Aorta (tissue), 5 donors: ENCODE results near the gene TMC5. TPM values are rescaled to one million over a fixed set of nuclear protein-coding genes. Genes with fewer than 3 reads are reported as not detected.

ENCODE experiments used
- ATAC-seq: fragments of 200-7000 bp; cut with Tn5 transposase; one replicate; pipeline ENCODE4 v1.9.1; 2022; ENCODE audit warnings: moderate library complexity; ENCODE audit not compliant: low FRiP score
- DNase-seq, 2 donors: peaks; one replicate each; pipeline ENCODE4 v3.0.0-alpha.2; 2020
- H3K27ac ChIP-seq, 2 donors: one replicate each; pipeline ENCODE4 v1.5.1; 2013; ENCODE audit warnings: low read length in 2 of 2, mild to moderate bottlenecking in 2 of 2, moderate library complexity in 2 of 2, control low read depth in 1 of 2, inconsistent platforms in 1 of 2, low read depth in 1 of 2
- H3K27me3 ChIP-seq, 2 donors: one replicate each; pipeline ENCODE4 v1.6.1; 2013; ENCODE audit warnings: control low read depth in 1 of 2, low read length in 1 of 2, mild to moderate bottlenecking in 1 of 2, moderate library complexity in 1 of 2; ENCODE audit not compliant: insufficient read depth in 2 of 2, control insufficient read depth in 1 of 2
- H3K36me3 ChIP-seq, 2 donors: one replicate each; pipeline ENCODE4 v1.6.1; 2013; ENCODE audit warnings: control low read depth in 1 of 2, low read length in 1 of 2, mild to moderate bottlenecking in 1 of 2; ENCODE audit not compliant: insufficient read depth in 2 of 2, control insufficient read depth in 1 of 2
- H3K4me1 ChIP-seq, 2 donors: one replicate each; pipeline ENCODE4 v1.6.1; 2013; ENCODE audit warnings: low read length in 2 of 2, control low read depth in 1 of 2, mild to moderate bottlenecking in 1 of 2, moderate library complexity in 1 of 2; ENCODE audit not compliant: insufficient read depth in 2 of 2, control insufficient read depth in 1 of 2
- H3K4me3 ChIP-seq, 2 donors: one replicate each; pipeline ENCODE4 v1.5.1; 2013; ENCODE audit warnings: low read length in 2 of 2, control low read depth in 1 of 2, mild to moderate bottlenecking in 1 of 2
- H3K9me3 ChIP-seq: one replicate; pipeline ENCODE4 v1.6.1; 2013; ENCODE audit warnings: mild to moderate bottlenecking, low read length; ENCODE audit not compliant: control insufficient read depth
- WGBS, 2 donors: extraction: QIAGEN DNeasy Blood & Tissue Kit; methylation state at CpG; one replicate each; pipeline ENCODE4 v1.1.7; 2013; 5-methylcytosine and 5-hydroxymethylcytosine counted together
- intact Hi-C, 2 donors: fragments of 100-400 bp; cut with DNase I; formaldehyde crosslinking; loops; one replicate each; pipeline versions ENCODE4 v1.14.2 to v1.15.0; 2022
- polyA plus RNA-seq, 2 donors: library from polyadenylated mRNA; stranded (reverse); fragments of 200-250 nt; gene quantifications; one replicate each; pipeline ENCODE4 v1.2.3, GENCODE V29; 2013
- total RNA-seq, 2 donors: library from RNA; stranded (reverse); fragmentation: NEBNext Ultra II Directional; extraction: Animal tissue kit (Norgen Biotek cat#: 25700); gene quantifications; one replicate each; pipeline ENCODE4 v1.2.1, GENCODE V29; 2021
- donor health status: healthy with polysubstance abuse.
- donor health status: Bipolar disorder and iron deficiency.
- donor health status: DM: no; HTN: no; CAD: no.
- donor health status: DM: no; HTN: no; CAD: no.
- donor health status: DM: yes; HTN: yes; CAD: no.

Gene TMC5
- total and polyA plus RNA-seq, 4 donors: 0.26 to 6.1 (median 0.27) TPM; not detected in 1

DNA sequence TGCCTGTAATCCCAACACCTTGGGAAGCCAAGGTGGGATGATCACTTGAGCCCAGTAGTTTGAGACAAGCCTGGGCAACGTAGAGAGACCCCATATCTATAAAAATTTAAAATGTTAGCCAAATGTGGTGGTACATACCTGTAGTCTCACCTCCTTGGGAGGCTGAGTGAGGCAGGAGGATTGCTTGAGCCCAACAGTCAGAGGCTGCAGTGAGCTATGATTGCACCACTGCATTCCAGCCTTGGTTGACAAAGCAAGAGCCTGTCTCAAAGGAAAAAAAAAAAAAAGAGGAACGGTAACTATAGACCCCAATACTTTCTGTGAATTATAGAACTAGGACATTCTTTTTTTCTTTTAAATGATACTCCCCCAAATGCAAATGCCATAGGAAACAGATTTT is 1.8 kb upstream of the TMC5 start:
- Histone ChIP-seq H3K36me3 (no peaks in the 10 kb centered on the region), H3K27me3 (no peaks in the 10 kb centered on the region), H3K27ac (no peak overlapping the region), H3K4me3 (no peak overlapping the region), H3K4me1 (no peaks in the 10 kb centered on the region), H3K9me3 (no peaks in the 10 kb centered on the region)
- no peak for ATAC-seq
- WGBS, 2 donors: 63 to 64% methylated on average over 2 of the region's 2 CpGs
- intact Hi-C loops: no loop called here
- DNase-seq: no peak

DNA sequence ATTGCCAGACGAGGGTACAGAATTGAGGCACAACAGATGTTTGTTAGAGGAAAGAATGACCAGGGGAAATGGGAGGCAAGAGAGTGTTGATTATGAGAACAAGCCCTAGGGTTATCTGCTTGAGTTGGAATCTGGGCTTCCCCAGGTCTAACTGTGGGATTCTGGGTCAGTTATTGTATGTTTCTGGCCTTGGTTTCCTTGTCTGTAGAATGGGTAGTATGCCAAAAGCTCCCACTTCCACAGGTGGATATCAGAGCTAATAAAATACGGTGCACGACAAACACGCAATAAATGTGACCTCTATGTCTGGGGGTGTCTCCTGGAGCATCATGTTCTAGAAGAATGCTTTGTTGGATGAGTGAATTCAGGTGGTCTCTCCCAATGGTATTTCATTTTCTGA is 517 bp downstream of the TMC5 start:
- H3K27ac ChIP-seq: no peak overlapping the region
- no peak for ATAC-seq
- 81 to 83% methylated on average over 4 of the region's 4 CpGs for WGBS, 2 donors

DNA sequence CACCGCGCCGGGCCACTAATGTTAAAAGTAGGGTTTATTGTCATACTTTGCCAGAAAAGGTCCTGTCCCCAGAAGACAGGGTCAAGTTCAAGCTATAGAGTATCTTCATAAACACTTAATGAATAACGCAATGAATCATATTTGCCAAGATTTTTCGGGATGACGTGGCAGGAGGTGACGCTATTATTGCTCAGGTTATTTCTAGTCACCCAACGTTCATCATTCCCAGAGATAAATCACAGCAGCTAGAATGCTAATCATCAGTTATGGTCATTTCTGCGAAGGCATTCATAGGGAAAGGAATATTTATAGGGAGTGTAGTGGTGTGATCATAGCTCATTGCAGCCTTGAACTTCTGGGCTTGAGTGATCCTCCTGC is 2.0 kb downstream of the TMC5 start:
- intact Hi-C loops: no loop called here
- H3K36me3 ChIP-seq: no peaks in the 10 kb centered on the region
- no peak for DNase-seq
- no peak for ATAC-seq
- no peak overlapping the region for H3K27ac ChIP-seq
- H3K4me3 ChIP-seq: no peak overlapping the region
- 77 to 82% methylated on average over 9 of the region's 9 CpGs for WGBS, 2 donors
- H3K4me1 ChIP-seq: no peaks in the 10 kb centered on the region
- H3K9me3 ChIP-seq: no peaks in the 10 kb centered on the region
- no peaks in the 10 kb centered on the region for H3K27me3 ChIP-seq

More for the DNA sequence above, 517 bp downstream of the TMC5 start:
- Histone ChIP-seq H3K4me3 (no peak overlapping the region), H3K9me3 (no peaks in the 10 kb centered on the region), H3K36me3 (no peaks in the 10 kb centered on the region), H3K27me3 (no peaks in the 10 kb centered on the region), H3K4me1 (no peaks in the 10 kb centered on the region)
- intact Hi-C loops: no loop called here
- no peak for DNase-seq

DNA sequence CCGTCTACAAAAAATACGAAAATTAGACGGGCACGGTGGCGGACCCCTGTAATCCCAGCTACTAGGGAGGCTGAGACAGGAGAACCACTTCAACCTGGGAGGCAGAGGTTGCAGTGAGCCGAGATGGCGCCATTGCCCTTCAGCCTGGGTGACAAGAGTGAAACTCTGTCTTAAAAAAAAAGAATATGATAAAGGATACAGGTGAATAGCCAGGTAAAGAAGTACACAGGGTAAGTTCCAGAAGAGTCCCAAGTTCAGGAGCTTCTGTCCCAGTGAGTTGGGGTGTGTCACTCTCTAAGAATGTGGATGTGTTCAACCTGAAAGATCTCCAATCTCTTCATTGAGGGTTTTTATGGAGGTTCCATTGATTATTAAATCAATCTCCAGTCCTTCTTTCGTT is 6.8 kb downstream of the TMC5 start:
- no peaks in the 10 kb centered on the region for H3K36me3 ChIP-seq
- no peak for ATAC-seq
- intact Hi-C loops: no loop called here
- no peaks in the 10 kb centered on the region for H3K27me3 ChIP-seq
- H3K27ac ChIP-seq: no peak overlapping the region
- H3K4me3 ChIP-seq: no peak overlapping the region
- no peaks in the 10 kb centered on the region for H3K9me3 ChIP-seq
- no peaks in the 10 kb centered on the region for H3K4me1 ChIP-seq
- no peak for DNase-seq
- WGBS, 2 donors: 86 to 91% methylated on average over 8 of the region's 8 CpGs

DNA sequence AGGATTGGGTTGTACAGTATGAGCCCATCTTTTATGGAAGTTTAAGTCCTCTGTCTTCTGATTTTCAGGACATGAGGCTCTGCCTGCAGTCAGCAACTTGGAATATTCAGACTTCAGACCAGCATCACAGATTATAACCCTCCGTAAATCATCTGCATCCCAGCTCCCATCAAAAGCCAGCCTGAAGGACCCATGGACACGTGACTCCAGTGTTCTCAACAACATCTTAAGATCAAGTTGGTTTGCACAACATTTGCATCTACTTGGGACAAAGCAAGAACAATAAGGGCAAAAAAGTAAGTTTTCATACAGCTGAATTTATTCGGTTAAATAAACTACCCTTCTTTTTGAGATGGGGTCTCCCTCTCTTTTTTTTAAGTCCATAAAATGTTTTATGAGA is 12.7 kb downstream of the TMC5 start:
- Histone ChIP-seq H3K4me3 (no peak overlapping the region), H3K27ac (no peak overlapping the region), H3K9me3 (no peaks in the 10 kb centered on the region), H3K36me3 (no peaks in the 10 kb centered on the region), H3K27me3 (no peaks in the 10 kb centered on the region), H3K4me1 (no peaks in the 10 kb centered on the region)
- intact Hi-C loops: no loop called here
- DNase-seq (no peak), ATAC-seq (no peak)
- 84 to 86% methylated on average over 3 of the region's 3 CpGs for WGBS, 2 donors

DNA sequence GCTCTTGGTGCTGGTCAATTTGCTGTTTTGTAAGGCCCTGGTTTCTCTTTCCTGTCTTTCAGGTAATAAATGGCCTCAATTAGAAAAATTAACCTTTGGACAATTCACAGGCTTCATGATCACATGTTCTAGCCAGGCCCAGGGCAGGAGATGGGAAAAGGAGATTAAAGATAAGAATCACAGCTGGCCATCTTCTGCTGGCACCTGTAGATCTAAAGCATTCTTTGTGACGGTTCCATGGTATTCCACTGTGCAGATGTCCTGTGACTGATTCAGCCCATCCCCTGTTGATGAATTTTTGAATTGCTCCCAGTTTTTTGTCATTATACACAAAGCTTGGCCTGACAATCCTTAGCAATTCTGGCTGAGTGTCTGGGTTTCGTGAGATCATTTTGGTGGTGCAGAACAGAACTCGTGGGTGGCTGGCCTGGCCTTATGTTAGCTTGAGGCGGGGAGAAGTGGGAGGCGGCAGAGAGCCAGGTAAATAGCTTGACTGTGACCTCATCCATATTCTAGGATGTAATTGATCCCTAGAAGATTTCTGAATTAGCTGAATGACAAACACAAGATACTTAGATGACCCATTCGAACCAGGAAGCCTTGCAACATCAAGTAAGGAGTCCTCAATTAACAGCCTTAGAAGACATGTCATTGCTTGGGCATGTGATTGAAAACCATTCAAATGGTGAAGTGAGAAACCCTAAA is 14.1 kb downstream of the TMC5 start:
- DNase-seq: no peak
- H3K4me3 ChIP-seq: no peak overlapping the region
- no peaks in the 10 kb centered on the region for H3K4me1 ChIP-seq
- no peaks in the 10 kb centered on the region for H3K9me3 ChIP-seq
- 75 to 77% methylated on average over 6 of the region's 6 CpGs for WGBS, 2 donors
- intact Hi-C loops: no loop called here
- H3K27me3 ChIP-seq: no peaks in the 10 kb centered on the region
- ATAC-seq: no peak
- no peak overlapping the region for H3K27ac ChIP-seq
- no peaks in the 10 kb centered on the region for H3K36me3 ChIP-seq

DNA sequence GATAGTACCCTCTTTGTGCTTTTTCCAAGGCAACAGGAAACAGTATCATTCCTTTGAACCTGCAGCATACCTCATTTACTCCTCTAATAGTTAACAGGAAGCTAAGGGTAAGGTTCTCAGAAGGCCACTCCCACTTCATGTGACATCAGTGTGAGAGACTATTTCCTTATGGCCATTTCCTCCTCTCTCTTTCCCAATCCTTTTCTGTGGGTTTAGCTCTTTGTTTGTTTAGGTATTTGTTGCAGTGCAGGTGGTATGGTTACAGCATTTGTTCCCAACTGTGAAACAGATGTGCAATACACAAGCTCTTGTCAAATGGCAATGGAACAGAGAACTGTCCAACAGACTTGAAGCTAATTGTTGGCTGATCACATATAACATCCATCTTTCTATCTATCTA is 14.7 kb downstream of the TMC5 start:
- H3K27me3 ChIP-seq: no peaks in the 10 kb centered on the region
- H3K36me3 ChIP-seq: no peaks in the 10 kb centered on the region
- no peaks in the 10 kb centered on the region for H3K4me1 ChIP-seq
- ATAC-seq (no peak), DNase-seq (no peak)
- H3K27ac ChIP-seq: no peak overlapping the region
- intact Hi-C loops: no loop called here
- H3K4me3 ChIP-seq: no peak overlapping the region
- H3K9me3 ChIP-seq: no peaks in the 10 kb centered on the region

DNA sequence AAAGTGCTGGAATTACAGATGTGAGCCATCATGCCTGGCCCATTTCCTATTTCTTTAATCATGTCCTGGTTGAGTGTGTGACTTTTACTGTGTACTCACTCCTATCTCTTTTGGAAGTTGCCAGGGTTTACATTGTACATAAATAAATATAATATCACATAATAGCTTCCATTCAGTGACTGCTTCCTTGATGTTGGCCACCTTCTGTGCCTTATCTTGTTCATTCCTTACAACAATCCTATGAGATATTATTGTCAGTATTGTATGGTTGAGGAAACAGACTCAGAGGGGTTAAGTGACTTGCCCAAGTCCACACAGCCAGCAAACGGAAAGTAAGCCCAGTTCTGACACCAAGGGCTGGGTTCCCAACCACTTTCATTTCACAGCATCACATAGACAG is 16.9 kb downstream of the TMC5 start:
- Histone ChIP-seq H3K27me3 (no peaks in the 10 kb centered on the region), H3K4me1 (no peaks in the 10 kb centered on the region), H3K36me3 (no peaks in the 10 kb centered on the region), H3K9me3 (no peaks in the 10 kb centered on the region), H3K27ac (no peak overlapping the region), H3K4me3 (no peak overlapping the region)
- intact Hi-C loops: no loop called here
- DNase-seq: no peak
- no peak for ATAC-seq
- 49 to 50% methylated on average over 1 of the region's 1 CpG for WGBS, 2 donors

DNA sequence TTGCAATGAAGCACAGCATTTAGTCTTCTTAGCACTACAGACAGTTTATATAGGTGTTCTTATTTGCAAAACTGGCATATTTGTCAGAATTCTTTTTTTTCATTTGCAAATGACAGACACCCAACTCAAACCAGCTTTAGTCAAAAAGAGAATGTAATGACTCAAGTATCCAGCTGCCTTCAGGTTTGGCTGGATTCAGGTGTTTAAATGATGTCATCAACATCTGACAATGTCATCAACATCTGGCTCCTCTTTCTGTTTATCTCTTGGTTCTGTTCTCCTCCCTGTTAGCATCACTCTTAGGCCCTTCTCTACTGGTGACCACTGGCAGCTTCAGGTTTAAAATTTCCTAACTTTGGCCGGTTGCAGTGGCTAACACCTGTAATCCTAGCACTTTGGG is 18.9 kb downstream of the TMC5 start:
- Histone ChIP-seq H3K36me3 (no peaks in the 10 kb centered on the region), H3K4me1 (no peaks in the 10 kb centered on the region), H3K9me3 (no peaks in the 10 kb centered on the region), H3K27ac (no peak overlapping the region), H3K27me3 (no peaks in the 10 kb centered on the region), H3K4me3 (no peak overlapping the region)
- intact Hi-C loops: no loop called here
- no peak for ATAC-seq
- WGBS, 2 donors: 75 to 84% methylated on average over 1 of the region's 1 CpG
- DNase-seq: no peak
